OCI-LY7 (cell line): ENCODE results near the gene GNB1L. TPM values are rescaled to one million over a fixed set of nuclear protein-coding genes. Genes with fewer than 3 reads are reported as not detected.

Experiments
- BruUV-seq: library from RNA; stranded (reverse); fragments of 400-500 nt; replicated peaks from 2 replicates; lab custom pipeline; 2021; lab: Mats Ljungman, UMichigan
- CTCF ChIA-PET: fragments of 300-600 bp; sonication (Branson Sonifier 250); formaldehyde crosslinking; loops from one replicate; lab custom pipeline; 2022; ENCODE audit warnings: antibody characterized with exemption; ENCODE audit not compliant: unreplicated experiment; lab: Charles Lee
- POLR2A ChIA-PET: fragments of 300-600 bp; sonication (Branson Sonifier 250); formaldehyde crosslinking; loops from one replicate; lab custom pipeline; 2022; ENCODE audit warnings: antibody characterized with exemption; lab: Charles Lee
- DNase-seq: peaks from one replicate; pipeline ENCODE4 v3.0.0-alpha.2; 2015; ENCODE audit warnings: low spot score
- H2AFZ ChIP-seq: fragments of 200-600 bp; sonication (generic), shearing (Covaris generic); 2 replicates; pipeline ENCODE4 v1.6.1; 2014; ENCODE audit warnings: mild to moderate bottlenecking, antibody characterized with exemption, low read length, moderate library complexity
- H3K27ac ChIP-seq: fragments of 200-600 bp; sonication (generic); 2 replicates; pipeline ENCODE4 v1.5.1; 2014; ENCODE audit warnings: mixed run types, low read depth, mild to moderate bottlenecking, moderate library complexity, low read length, inconsistent platforms; ENCODE audit not compliant: poor library complexity, severe bottlenecking
- H3K36me3 ChIP-seq: fragments of 200-600 bp; sonication (generic); 2 replicates; pipeline ENCODE4 v1.6.1; 2014; ENCODE audit warnings: mild to moderate bottlenecking, antibody characterized with exemption, low read length, moderate library complexity, mixed read lengths; ENCODE audit not compliant: insufficient read depth
- H3K4me1 ChIP-seq: fragments of 200-600 bp; sonication (generic); 2 replicates; pipeline ENCODE4 v1.5.1; 2014; ENCODE audit warnings: mild to moderate bottlenecking, low read length; ENCODE audit not compliant: insufficient read depth, poor library complexity, severe bottlenecking
- H3K4me2 ChIP-seq: fragments of 200-600 bp; sonication (generic); 2 replicates; pipeline ENCODE4 v1.6.1; 2014; ENCODE audit warnings: mild to moderate bottlenecking, low read length
- H3K4me3 ChIP-seq: fragments of 200-600 bp; sonication (generic); 2 replicates; pipeline ENCODE4 v1.5.1; 2014; ENCODE audit warnings: mild to moderate bottlenecking, low read depth, low read length; ENCODE audit not compliant: poor library complexity, severe bottlenecking
- H3K79me2 ChIP-seq: fragments of 200-600 bp; sonication (generic); 2 replicates; pipeline ENCODE4 v1.6.1; 2016; ENCODE audit warnings: low read depth, mild to moderate bottlenecking, low read length, moderate library complexity, mixed read lengths; ENCODE audit not compliant: insufficient read depth
- H3K9me2 ChIP-seq: fragments of 200-600 bp; sonication (generic); 2 replicates; pipeline ENCODE4 v1.6.1; 2016; ENCODE audit warnings: mild to moderate bottlenecking, low read length, mixed read lengths; ENCODE audit not compliant: insufficient read depth
- H3K9me3 ChIP-seq: fragments of 200-600 bp; sonication (generic); 2 replicates; pipeline ENCODE4 v1.6.1; 2014; ENCODE audit warnings: mild to moderate bottlenecking, mixed run types, low read length, mixed read lengths
- H4K20me1 ChIP-seq: fragments of 200-600 bp; sonication (generic); 2 replicates; pipeline ENCODE4 v1.6.1; 2014; ENCODE audit warnings: mild to moderate bottlenecking, antibody characterized with exemption, low read length, moderate library complexity, mixed read lengths; ENCODE audit not compliant: insufficient read depth
- EZH2phosphoT487 ChIP-seq: fragments of 200-600 bp; sonication (generic); IDR thresholded peaks from 2 replicates; pipeline ENCODE4 v1.6.1; 2018; ENCODE audit warnings: low read depth, borderline replicate concordance, mild to moderate bottlenecking, mixed run types, antibody characterized with exemption, low read length, moderate library complexity, mixed read lengths
- intact Hi-C: fragments of 100-400 bp; cut with micrococcal nuclease; formaldehyde crosslinking; loops from one replicate; pipeline ENCODE4 v1.10.0; 2022; ENCODE audit not compliant: unreplicated experiment
- total RNA-seq, 2 experiments: library from RNA; depleted of rRNA in 1 of 2; stranded (reverse); fragments of >200 nt in 1 of 2; shearing (Covaris generic) in 1 of 2; gene quantifications; 2 replicates each; pipeline ENCODE4 v1.2.3, GENCODE V29; 2014 to 2022
- TF ChIP-seq, protein P1 (sequence below): fragments of 200-600 bp; sonication (generic); conservative IDR thresholded peaks from 2 replicates; pipeline ENCODE4 v1.5.1; 2014; ENCODE audit warnings: mild to moderate bottlenecking, antibody characterized with exemption, low read length, moderate library complexity, mixed read lengths

The GNB1L gene
- total RNA-seq, 2 experiments from 2014 or later, result 13.1 to 26.7 TPM

DNA sequence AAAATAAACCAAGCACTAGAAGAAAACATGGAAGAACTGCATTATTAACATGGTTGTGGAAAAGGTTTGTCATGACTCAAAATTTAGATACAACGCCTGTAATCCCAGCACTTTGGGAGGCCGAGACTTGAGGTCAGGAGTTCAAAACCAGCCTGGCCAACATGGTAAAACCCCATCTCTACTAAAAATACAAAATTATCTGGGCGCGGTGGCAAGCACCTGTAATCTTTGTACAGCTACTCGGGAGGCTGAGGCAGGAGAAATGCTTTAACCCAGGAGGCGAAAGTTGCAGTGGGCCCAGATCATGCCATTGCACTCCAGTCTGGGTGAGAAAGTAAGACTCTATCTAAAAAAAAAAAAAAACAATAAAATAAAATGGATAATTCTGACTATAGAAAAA, 23.7 kb downstream of the GNB1L start:
- Histone ChIP-seq H3K4me2 (no peak overlapping the region), H3K9me3 (no peaks in the 10 kb centered on the region), H3K4me1 (peaks cover 9% of the 10 kb centered on the region), H3K9me2 (no peaks in the 10 kb centered on the region), H2AFZ (no peak overlapping the region), H3K4me3 (no peak overlapping the region), H3K27ac (no peak overlapping the region), H3K36me3 (peaks cover 8% of the 10 kb centered on the region), H3K79me2 (peaks cover 11% of the 10 kb centered on the region; the same call in 1 of the 2 replicates), H4K20me1 (no peaks in the 10 kb centered on the region)
- BruUV-seq, result no TSS peak
- ChIA-PET POLR2A (interaction anchor here (0.7 kb wide), 1 partner anchor 10 kb away, joined by 7 read pairs; no protein-coding TSS in a partner anchor), CTCF (no interaction called here)
- no peak for TF ChIP-seq EZH2phosphoT487
- intact Hi-C loops, result no loop called here
- DNase-seq, result no peak

DNA sequence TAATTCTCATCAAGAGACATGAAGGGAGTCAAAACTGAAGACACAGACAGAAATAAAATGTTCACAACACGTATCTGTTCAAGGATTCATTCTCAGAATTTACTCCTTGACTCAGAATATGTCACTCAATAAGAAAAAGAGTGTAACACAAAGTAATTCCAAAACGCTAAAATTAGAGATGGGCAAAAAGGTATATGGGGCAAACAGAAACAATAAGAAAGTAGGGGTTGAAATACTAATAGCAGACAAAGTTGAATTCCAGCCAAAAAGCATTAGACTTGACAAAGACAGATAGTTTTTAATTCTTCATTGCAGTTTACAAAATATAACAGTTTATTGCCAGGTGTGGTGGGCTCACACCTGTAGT, 26.7 kb downstream of the GNB1L start:
- Histone ChIP-seq H3K27ac (no peak overlapping the region), H3K9me2 (no peaks in the 10 kb centered on the region), H3K4me1 (peaks cover 7% of the 10 kb centered on the region), H2AFZ (no peak overlapping the region), H3K4me2 (no peak overlapping the region), H4K20me1 (no peaks in the 10 kb centered on the region), H3K4me3 (no peak overlapping the region), H3K36me3 (peaks cover 8% of the 10 kb centered on the region), H3K79me2 (0 out of 2 replicates have a peak, but pooled peaks cover 7% of the 10 kb centered on the region), H3K9me3 (no peaks in the 10 kb centered on the region)
- intact Hi-C loops, result no loop called here
- no TSS peak for BruUV-seq
- TF ChIP-seq, protein P1, sequence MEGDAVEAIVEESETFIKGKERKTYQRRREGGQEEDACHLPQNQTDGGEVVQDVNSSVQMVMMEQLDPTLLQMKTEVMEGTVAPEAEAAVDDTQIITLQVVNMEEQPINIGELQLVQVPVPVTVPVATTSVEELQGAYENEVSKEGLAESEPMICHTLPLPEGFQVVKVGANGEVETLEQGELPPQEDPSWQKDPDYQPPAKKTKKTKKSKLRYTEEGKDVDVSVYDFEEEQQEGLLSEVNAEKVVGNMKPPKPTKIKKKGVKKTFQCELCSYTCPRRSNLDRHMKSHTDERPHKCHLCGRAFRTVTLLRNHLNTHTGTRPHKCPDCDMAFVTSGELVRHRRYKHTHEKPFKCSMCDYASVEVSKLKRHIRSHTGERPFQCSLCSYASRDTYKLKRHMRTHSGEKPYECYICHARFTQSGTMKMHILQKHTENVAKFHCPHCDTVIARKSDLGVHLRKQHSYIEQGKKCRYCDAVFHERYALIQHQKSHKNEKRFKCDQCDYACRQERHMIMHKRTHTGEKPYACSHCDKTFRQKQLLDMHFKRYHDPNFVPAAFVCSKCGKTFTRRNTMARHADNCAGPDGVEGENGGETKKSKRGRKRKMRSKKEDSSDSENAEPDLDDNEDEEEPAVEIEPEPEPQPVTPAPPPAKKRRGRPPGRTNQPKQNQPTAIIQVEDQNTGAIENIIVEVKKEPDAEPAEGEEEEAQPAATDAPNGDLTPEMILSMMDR, result no peak
- no peak for TF ChIP-seq EZH2phosphoT487
- ChIA-PET CTCF (no interaction called here), POLR2A (no interaction called here)
- no peak for DNase-seq

DNA sequence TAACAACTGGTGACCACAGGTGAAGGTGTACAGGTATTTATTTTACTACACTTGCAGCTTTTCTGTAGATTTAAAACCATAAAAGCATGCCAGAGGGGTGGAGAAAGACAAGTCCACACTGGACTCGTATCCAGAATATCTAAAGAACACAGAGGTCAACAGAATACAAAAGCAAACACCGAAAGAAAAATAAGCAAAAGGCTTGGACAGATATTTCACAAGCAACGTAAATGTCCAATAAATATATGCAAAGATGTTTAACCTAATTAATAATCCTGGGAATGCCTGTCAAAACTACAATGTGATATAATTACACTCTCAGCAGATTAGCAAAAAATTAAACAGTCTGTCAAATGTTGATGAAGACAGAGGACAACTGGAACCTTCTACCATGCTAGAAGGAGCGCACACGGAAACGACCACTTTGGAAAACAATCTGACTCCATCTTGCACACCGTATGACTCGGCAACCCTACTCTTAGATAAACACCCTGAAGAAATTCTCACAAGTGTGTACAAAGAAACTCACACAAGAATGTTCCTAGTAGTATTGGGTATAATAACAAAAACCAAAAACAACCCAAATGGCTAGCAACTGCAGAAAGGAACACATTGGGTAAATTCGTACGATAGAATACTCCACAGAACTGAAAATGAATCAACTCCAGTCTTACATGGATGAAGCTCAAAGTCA, 27.2 kb downstream of the GNB1L start:
- Histone ChIP-seq H3K36me3 (peaks cover 8% of the 10 kb centered on the region), H4K20me1 (no peaks in the 10 kb centered on the region), H3K27ac (no peak overlapping the region), H3K4me3 (no peak overlapping the region), H2AFZ (no peak overlapping the region), H3K79me2 (0 out of 2 replicates have a peak, but pooled peaks cover 7% of the 10 kb centered on the region), H3K9me3 (no peaks in the 10 kb centered on the region), H3K9me2 (no peaks in the 10 kb centered on the region), H3K4me1 (peaks cover 2% of the 10 kb centered on the region), H3K4me2 (no peak overlapping the region)
- no TSS peak for BruUV-seq
- ChIA-PET POLR2A (no interaction called here), CTCF (no interaction called here)
- no peak for DNase-seq
- no peak for TF ChIP-seq EZH2phosphoT487
- TF ChIP-seq, protein P1, result no peak
- intact Hi-C loops, result no loop called here
